ENCODE measurements around the gene PRKAR2B.

DNA sequence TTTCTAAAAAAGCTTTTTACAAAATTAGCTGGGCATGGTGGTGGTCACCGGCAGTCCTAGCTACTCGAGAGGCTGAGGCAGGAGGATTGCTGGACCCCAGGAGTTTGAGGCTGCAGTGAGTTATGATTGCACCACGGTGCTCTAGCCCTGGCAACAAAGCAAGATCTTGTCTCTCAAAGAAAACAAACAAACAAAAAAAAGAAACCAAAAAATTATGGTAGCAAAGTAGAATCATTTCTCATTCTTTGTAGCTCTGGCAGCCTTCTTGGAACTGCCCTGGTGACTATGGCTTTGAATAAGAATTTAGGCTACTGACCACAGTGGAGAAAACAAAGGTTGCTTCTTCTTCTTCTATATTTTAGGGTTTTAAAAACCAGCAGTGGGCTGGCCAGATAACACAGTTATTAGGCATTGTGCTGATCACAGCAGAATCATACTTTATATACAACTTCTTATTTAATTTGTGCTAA is 41.9 kb upstream of the PRKAR2B start:
- TF ChIP-seq, protein P1, sequence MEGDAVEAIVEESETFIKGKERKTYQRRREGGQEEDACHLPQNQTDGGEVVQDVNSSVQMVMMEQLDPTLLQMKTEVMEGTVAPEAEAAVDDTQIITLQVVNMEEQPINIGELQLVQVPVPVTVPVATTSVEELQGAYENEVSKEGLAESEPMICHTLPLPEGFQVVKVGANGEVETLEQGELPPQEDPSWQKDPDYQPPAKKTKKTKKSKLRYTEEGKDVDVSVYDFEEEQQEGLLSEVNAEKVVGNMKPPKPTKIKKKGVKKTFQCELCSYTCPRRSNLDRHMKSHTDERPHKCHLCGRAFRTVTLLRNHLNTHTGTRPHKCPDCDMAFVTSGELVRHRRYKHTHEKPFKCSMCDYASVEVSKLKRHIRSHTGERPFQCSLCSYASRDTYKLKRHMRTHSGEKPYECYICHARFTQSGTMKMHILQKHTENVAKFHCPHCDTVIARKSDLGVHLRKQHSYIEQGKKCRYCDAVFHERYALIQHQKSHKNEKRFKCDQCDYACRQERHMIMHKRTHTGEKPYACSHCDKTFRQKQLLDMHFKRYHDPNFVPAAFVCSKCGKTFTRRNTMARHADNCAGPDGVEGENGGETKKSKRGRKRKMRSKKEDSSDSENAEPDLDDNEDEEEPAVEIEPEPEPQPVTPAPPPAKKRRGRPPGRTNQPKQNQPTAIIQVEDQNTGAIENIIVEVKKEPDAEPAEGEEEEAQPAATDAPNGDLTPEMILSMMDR (conservative IDR thresholded peaks at IDR 0.05; ENCODE audit: low read length) = no peak
- TF ChIP-seq EZH2phosphoT487 (IDR thresholded peaks at IDR 0.05; ENCODE audit: borderline replicate concordance, low read depth, low read length) = no peak
